Thoracic aorta (tissue), 2 donors: Measurements from ENCODE around the gene PRRC2B. TPM values are rescaled to one million over a fixed set of nuclear protein-coding genes. Genes with fewer than 3 reads are reported as not detected.
"Not testable (repeated sequence)": the region's sequence is repeated elsewhere in the genome, so short reads cannot be mapped to it uniquely, and the experiment has no call there.

Experiments
- ATAC-seq: fragments of 150-250 bp; one replicate; pipeline ENCODE4 v1.8.0; 2017; ENCODE audit warnings: low read depth; ENCODE audit not compliant: insufficient number of reproducible peaks, low FRiP score
- DNase-seq: peaks from one replicate; pipeline ENCODE4 v3.0.0-alpha.2; 2020; ENCODE audit warnings: low spot score
- H3K27ac ChIP-seq, 2 donors: fragments of 200-600 bp; sonication (generic); 1 replicate in 1 of 2; 2 replicates in 1 of 2; pipeline ENCODE4 v1.5.1; 2016; ENCODE audit warnings: mild to moderate bottlenecking in 2 of 2, moderate library complexity in 2 of 2
- H3K27me3 ChIP-seq: fragments of 200-600 bp; sonication (generic); replicated peaks from 2 replicates; pipeline ENCODE4 v1.6.0; 2016; ENCODE audit warnings: mild to moderate bottlenecking; ENCODE audit not compliant: insufficient read depth
- H3K36me3 ChIP-seq: fragments of 200-600 bp; sonication (generic); one replicate; pipeline ENCODE4 v1.5.1; 2016
- H3K4me1 ChIP-seq, 2 donors: fragments of 200-600 bp; sonication (generic); 1 replicate in 1 of 2; 2 replicates in 1 of 2; pipeline versions ENCODE4 v1.5.1 to v1.6.0; 2016; ENCODE audit warnings: low read depth in 2 of 2, mild to moderate bottlenecking in 1 of 2; ENCODE audit not compliant: control insufficient read depth in 1 of 2
- H3K4me3 ChIP-seq: fragments of 200-600 bp; sonication (generic); 2 replicates; pipeline ENCODE4 v1.5.1; 2016; ENCODE audit warnings: mild to moderate bottlenecking
- H3K9me3 ChIP-seq: fragments of 200-600 bp; sonication (generic); 2 replicates; pipeline ENCODE4 v1.5.1; 2016
- total RNA-seq, 2 donors: library from RNA; depleted of rRNA; stranded (reverse); fragments of >200 nt; gene quantifications; one replicate each; pipeline versions ENCODE4 v1.1.0 to v1.2.3, GENCODE V29; 2016
- TF ChIP-seq, protein P1 (sequence below): fragments of 200-600 bp; sonication (generic); IDR thresholded peaks from one replicate; pipeline ENCODE4 v1.5.1; 2019; ENCODE audit warnings: antibody characterized with exemption

Gene PRRC2B
- total RNA-seq, 2 donors from 2014 or later: 162 to 198 TPM

DNA sequence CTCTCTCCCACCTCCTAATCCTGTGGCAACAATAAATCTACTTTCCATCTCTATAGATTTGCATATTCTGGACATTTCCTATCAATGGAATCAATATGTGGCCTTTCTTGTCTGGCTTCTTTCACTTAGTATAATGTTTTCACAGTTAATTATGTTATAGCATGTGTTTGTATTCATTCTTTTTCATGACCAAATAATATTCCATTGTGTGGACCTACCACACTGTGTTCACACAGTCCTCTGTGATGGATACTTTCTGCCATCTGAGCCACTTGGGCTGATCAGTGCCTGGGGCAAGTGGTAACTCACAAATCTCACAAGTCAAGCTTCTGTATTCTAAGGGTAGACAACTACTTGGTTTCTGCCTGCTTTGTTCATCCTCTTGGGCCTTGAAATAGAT is 60.1 kb downstream of the PRRC2B start:
- H3K36me3 ChIP-seq: peaks cover 41% of the 10 kb centered on the region
- no peak for ATAC-seq
- no peak overlapping the region for H3K27ac ChIP-seq
- TF ChIP-seq, protein P1, sequence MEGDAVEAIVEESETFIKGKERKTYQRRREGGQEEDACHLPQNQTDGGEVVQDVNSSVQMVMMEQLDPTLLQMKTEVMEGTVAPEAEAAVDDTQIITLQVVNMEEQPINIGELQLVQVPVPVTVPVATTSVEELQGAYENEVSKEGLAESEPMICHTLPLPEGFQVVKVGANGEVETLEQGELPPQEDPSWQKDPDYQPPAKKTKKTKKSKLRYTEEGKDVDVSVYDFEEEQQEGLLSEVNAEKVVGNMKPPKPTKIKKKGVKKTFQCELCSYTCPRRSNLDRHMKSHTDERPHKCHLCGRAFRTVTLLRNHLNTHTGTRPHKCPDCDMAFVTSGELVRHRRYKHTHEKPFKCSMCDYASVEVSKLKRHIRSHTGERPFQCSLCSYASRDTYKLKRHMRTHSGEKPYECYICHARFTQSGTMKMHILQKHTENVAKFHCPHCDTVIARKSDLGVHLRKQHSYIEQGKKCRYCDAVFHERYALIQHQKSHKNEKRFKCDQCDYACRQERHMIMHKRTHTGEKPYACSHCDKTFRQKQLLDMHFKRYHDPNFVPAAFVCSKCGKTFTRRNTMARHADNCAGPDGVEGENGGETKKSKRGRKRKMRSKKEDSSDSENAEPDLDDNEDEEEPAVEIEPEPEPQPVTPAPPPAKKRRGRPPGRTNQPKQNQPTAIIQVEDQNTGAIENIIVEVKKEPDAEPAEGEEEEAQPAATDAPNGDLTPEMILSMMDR: no peak
- H3K9me3 ChIP-seq: no peaks in the 10 kb centered on the region
- H3K4me1 ChIP-seq: no peaks in the 10 kb centered on the region
- H3K27me3 ChIP-seq: no peaks in the 10 kb centered on the region
- DNase-seq: no peak
- no peak overlapping the region for H3K4me3 ChIP-seq

DNA sequence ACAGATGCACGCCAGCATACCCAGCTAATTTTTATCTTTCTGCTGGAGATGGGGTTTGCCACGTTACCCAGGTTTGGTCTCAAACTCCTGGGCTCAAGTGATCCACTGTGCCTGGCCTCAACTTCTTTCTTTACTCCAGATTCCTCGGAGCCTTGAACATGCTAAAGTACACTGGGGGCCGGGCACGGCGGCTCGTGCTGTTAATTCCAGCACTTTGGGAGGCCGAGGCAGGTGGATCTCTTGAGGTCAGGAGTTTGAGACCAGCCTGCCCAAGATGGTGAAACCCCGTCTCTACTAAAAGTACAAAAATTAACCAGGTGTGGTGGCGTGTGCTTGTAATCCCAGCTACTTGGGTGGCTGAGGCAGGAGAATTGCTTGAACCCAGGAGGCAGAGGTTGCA is 61.8 kb downstream of the PRRC2B start:
- peaks cover 52% of the 10 kb centered on the region for H3K36me3 ChIP-seq

DNA sequence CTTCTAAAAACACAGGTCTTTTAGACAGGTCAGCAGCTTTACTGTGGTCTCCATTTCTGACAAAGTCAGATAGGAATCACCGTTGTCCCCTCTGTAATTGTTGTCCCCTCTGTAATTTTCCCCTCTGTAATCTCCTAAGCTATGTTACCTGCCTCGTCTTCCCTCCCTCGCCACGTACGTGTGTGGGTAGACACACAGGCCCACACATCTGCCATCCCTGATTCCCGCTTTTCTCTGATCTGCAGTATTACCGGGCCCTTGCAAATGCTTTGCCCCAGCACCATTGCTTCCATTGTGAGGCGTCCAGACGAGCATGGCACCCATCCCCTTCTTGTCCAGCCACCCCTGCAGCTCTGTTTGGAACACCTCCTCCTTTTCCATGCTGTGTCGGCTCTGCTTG is 63.9 kb downstream of the PRRC2B start:
- Histone ChIP-seq H3K27me3 (no peaks in the 10 kb centered on the region), H3K4me3 (no peak overlapping the region), H3K4me1 (no peaks in the 10 kb centered on the region), H3K36me3 (peaks cover 56% of the 10 kb centered on the region), H3K27ac (no peak overlapping the region), H3K9me3 (no peaks in the 10 kb centered on the region)
- no peak for ATAC-seq
- TF ChIP-seq, protein P1: no peak
- no peak for DNase-seq

More for the DNA sequence above, 61.8 kb downstream of the PRRC2B start:
- not testable (repeated sequence) for H3K9me3 ChIP-seq, DNase-seq, ATAC-seq, H3K27ac ChIP-seq, H3K4me1 ChIP-seq, H3K27me3 ChIP-seq, H3K4me3 ChIP-seq

GRCh38 chr9:131459056-131459455 is 65.2 kb downstream of the PRRC2B start:
- H3K27ac ChIP-seq: no peak overlapping the region
- H3K36me3 ChIP-seq: peaks cover 65% of the 10 kb centered on the region
- no peaks in the 10 kb centered on the region for H3K4me1 ChIP-seq
- TF ChIP-seq, protein P1: no peak
- no peaks in the 10 kb centered on the region for H3K27me3 ChIP-seq
- no peaks in the 10 kb centered on the region for H3K9me3 ChIP-seq
- DNase-seq (no peak), ATAC-seq (no peak)
- no peak overlapping the region for H3K4me3 ChIP-seq

- peaks cover 72% of the 10 kb centered on the region for H3K36me3 ChIP-seq
- TF ChIP-seq, protein P1: no peak
- no peak for ATAC-seq
Observed at GRCh38 chr9:131461166-131461565, 67.3 kb downstream of the PRRC2B start.

DNA sequence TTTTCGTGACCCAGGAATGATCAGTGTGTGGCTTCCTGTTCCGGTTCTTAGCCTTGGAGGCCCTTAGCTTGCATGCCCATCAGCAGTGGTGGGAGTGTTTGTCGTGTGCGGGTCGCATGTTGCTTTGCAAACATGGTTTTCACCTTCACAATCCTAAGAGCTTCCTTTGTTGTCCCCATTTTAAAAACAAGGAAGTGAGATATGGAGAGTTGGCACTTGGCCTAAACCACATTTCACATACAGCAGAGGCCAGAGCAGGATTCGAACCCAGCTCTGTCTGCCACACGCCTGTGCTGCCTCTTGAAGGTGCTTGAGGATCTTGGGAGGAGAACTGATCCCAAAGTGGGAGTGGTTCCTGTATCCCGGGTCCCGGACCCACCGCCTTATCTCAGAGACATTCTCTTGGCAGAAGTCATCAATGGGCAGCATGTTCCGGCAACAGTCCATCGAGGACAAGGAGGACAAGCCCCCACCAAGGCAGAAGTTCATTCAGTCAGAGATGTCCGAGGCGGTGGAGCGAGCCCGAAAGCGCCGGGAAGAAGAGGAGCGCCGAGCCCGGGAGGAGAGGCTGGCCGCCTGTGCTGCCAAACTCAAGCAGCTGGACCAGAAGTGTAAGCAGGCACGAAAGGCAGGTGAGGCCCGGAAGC is 70.6 kb downstream of the PRRC2B start:
- no peak overlapping the region for H3K4me3 ChIP-seq
- TF ChIP-seq, protein P1: no peak
- peaks cover 70% of the 10 kb centered on the region for H3K36me3 ChIP-seq
- ATAC-seq (no peak), DNase-seq (no peak)
- no peaks in the 10 kb centered on the region for H3K9me3 ChIP-seq
- H3K4me1 ChIP-seq: no peaks in the 10 kb centered on the region
- H3K27me3 ChIP-seq: no peaks in the 10 kb centered on the region
- H3K27ac ChIP-seq: no peak overlapping the region

More at GRCh38 chr9:131461166-131461565, 67.3 kb downstream of the PRRC2B start:
- Histone ChIP-seq H3K9me3 (no peaks in the 10 kb centered on the region), H3K27ac (no peak overlapping the region), H3K4me1 (no peaks in the 10 kb centered on the region), H3K4me3 (no peak overlapping the region), H3K27me3 (no peaks in the 10 kb centered on the region)
- DNase-seq: no peak
